ENCODE results near the gene CFAP161. TPM values are rescaled to one million over a fixed set of nuclear protein-coding genes. Genes with fewer than 3 reads are reported as not detected.

The CFAP161 gene
- total RNA-seq, 1 donor from 2014 or later, result not detected

- no peak for TF ChIP-seq CTCF (IDR thresholded peaks at IDR 0.05)
- peaks cover 27% of the 10 kb centered on the region for H3K27me3 Mint-ChIP-seq (ENCODE audit: unreplicated experiment)
- no peaks in the 10 kb centered on the region for H3K4me1 Mint-ChIP-seq (ENCODE audit: unreplicated experiment)
- H3K9me3 Mint-ChIP-seq (ENCODE audit: unreplicated experiment), result no peaks in the 10 kb centered on the region
- no peaks in the 10 kb centered on the region for H3K36me3 Mint-ChIP-seq (ENCODE audit: unreplicated experiment)
- H3K4me3 Mint-ChIP-seq (ENCODE audit: unreplicated experiment), result no peak overlapping the region
- DNase-seq (ENCODE audit: extremely low spot score, unreplicated experiment), result no peak
- H3K27ac Mint-ChIP-seq (ENCODE audit: unreplicated experiment), result no peak overlapping the region
Measured at GRCh38 chr15:81168131-81168526, 34.1 kb downstream of the CFAP161 start.

GRCh38 chr15:81168644-81169043 is 34.6 kb downstream of the CFAP161 start:
- Mint-ChIP-seq H3K4me3 (ENCODE audit: unreplicated experiment) (no peak overlapping the region), H3K36me3 (ENCODE audit: unreplicated experiment) (no peaks in the 10 kb centered on the region), H3K27ac (ENCODE audit: unreplicated experiment) (no peak overlapping the region), H3K27me3 (ENCODE audit: unreplicated experiment) (peaks cover 27% of the 10 kb centered on the region), H3K4me1 (ENCODE audit: unreplicated experiment) (no peaks in the 10 kb centered on the region), H3K9me3 (ENCODE audit: unreplicated experiment) (no peaks in the 10 kb centered on the region)
- TF ChIP-seq CTCF (IDR thresholded peaks at IDR 0.05), result no peak
- DNase-seq (ENCODE audit: extremely low spot score, unreplicated experiment), result no peak

- Mint-ChIP-seq H3K27ac (ENCODE audit: unreplicated experiment) (no peak overlapping the region), H3K4me1 (ENCODE audit: unreplicated experiment) (no peaks in the 10 kb centered on the region), H3K27me3 (ENCODE audit: unreplicated experiment) (peaks cover 27% of the 10 kb centered on the region), H3K36me3 (ENCODE audit: unreplicated experiment) (no peaks in the 10 kb centered on the region), H3K4me3 (ENCODE audit: unreplicated experiment) (no peak overlapping the region), H3K9me3 (ENCODE audit: unreplicated experiment) (no peaks in the 10 kb centered on the region)
- DNase-seq (ENCODE audit: extremely low spot score, unreplicated experiment), result no peak
- TF ChIP-seq CTCF (IDR thresholded peaks at IDR 0.05), result no peak
Measured at GRCh38 chr15:81170511-81170910, 36.4 kb downstream of the CFAP161 start.

- H3K4me3 Mint-ChIP-seq (ENCODE audit: unreplicated experiment), result no peak overlapping the region
- peaks cover 27% of the 10 kb centered on the region for H3K27me3 Mint-ChIP-seq (ENCODE audit: unreplicated experiment)
- no peaks in the 10 kb centered on the region for H3K9me3 Mint-ChIP-seq (ENCODE audit: unreplicated experiment)
- no peaks in the 10 kb centered on the region for H3K36me3 Mint-ChIP-seq (ENCODE audit: unreplicated experiment)
- TF ChIP-seq CTCF (IDR thresholded peaks at IDR 0.05), result no peak
- no peak for DNase-seq (ENCODE audit: extremely low spot score, unreplicated experiment)
- H3K27ac Mint-ChIP-seq (ENCODE audit: unreplicated experiment), result no peak overlapping the region
- H3K4me1 Mint-ChIP-seq (ENCODE audit: unreplicated experiment), result no peaks in the 10 kb centered on the region
Measured at GRCh38 chr15:81171286-81171685, 37.2 kb downstream of the CFAP161 start.

GRCh38 chr15:81174125-81174791 is 40.2 kb downstream of the CFAP161 start:
- Mint-ChIP-seq H3K27me3 (ENCODE audit: unreplicated experiment) (peaks cover 22% of the 10 kb centered on the region), H3K4me1 (ENCODE audit: unreplicated experiment) (no peaks in the 10 kb centered on the region), H3K4me3 (ENCODE audit: unreplicated experiment) (no peak overlapping the region), H3K36me3 (ENCODE audit: unreplicated experiment) (no peaks in the 10 kb centered on the region), H3K9me3 (ENCODE audit: unreplicated experiment) (no peaks in the 10 kb centered on the region), H3K27ac (ENCODE audit: unreplicated experiment) (no peak overlapping the region)
- no peak for DNase-seq (ENCODE audit: extremely low spot score, unreplicated experiment)
- TF ChIP-seq CTCF (IDR thresholded peaks at IDR 0.05), result no peak
